GM18520 (cell line): ENCODE measurements around the gene RAB1B.

Experiments used
- ATAC-seq: cut with Tn5 transposase; IDR thresholded peaks from one replicate; pipeline ENCODE4 v1.9.1; 2021; ENCODE audit not compliant: unreplicated experiment

RAB1B gene

GRCh38 chr11:66282468-66283455 is 14.3 kb downstream of the RAB1B start:
- ATAC-seq, result peak; percentile 83

- no peak for ATAC-seq
Measured at GRCh38 chr11:66283461-66284105, 15.1 kb downstream of the RAB1B start.

GRCh38 chr11:66284526-66285078 is 16.2 kb downstream of the RAB1B start:
- no peak for ATAC-seq

GRCh38 chr11:66285250-66285947 is 17.0 kb downstream of the RAB1B start:
- ATAC-seq, result no peak

GRCh38 chr11:66286699-66287098 is 18.3 kb downstream of the RAB1B start:
- no peak for ATAC-seq

GRCh38 chr11:66287211-66287888 is 18.9 kb downstream of the RAB1B start:
- ATAC-seq, result no peak

- ATAC-seq, result no peak
Measured at GRCh38 chr11:66287889-66288670, 19.6 kb downstream of the RAB1B start.

- peak; percentile 94 for ATAC-seq
Measured at GRCh38 chr11:66288671-66289547, 20.5 kb downstream of the RAB1B start, which contains the start of gene YIF1A. Gene YIF1A, minus strand, starts transcription at chr11:66289143. Its CDS starts 158 bp downstream, at chr11:66288985.

- ATAC-seq, result peak; percentile 8
Measured at GRCh38 chr11:66289548-66290329, 21.3 kb downstream of the RAB1B start.

- no peak for ATAC-seq
Measured at GRCh38 chr11:66290330-66290621, 21.8 kb downstream of the RAB1B start.

- ATAC-seq, result no peak
Measured at GRCh38 chr11:66291303-66291705, 22.9 kb downstream of the RAB1B start.

- no peak for ATAC-seq
Measured at GRCh38 chr11:66291706-66292542, 23.5 kb downstream of the RAB1B start, which contains the start of gene TMEM151A. Gene TMEM151A, plus strand, starts transcription at chr11:66291894. Its CDS starts 120 bp downstream, at chr11:66292014.

GRCh38 chr11:66292543-66293332 is 24.3 kb downstream of the RAB1B start:
- ATAC-seq, result no peak

GRCh38 chr11:66293352-66293751 is 24.9 kb downstream of the RAB1B start:
- no peak for ATAC-seq

GRCh38 chr11:66293777-66294625 is 25.6 kb downstream of the RAB1B start:
- no peak for ATAC-seq
